ENCODE data around the gene SMC5.

GRCh38 chr9:70374962-70375618 lies 116.3 kb downstream of the SMC5 start:
- TF ChIP-seq, protein P1, sequence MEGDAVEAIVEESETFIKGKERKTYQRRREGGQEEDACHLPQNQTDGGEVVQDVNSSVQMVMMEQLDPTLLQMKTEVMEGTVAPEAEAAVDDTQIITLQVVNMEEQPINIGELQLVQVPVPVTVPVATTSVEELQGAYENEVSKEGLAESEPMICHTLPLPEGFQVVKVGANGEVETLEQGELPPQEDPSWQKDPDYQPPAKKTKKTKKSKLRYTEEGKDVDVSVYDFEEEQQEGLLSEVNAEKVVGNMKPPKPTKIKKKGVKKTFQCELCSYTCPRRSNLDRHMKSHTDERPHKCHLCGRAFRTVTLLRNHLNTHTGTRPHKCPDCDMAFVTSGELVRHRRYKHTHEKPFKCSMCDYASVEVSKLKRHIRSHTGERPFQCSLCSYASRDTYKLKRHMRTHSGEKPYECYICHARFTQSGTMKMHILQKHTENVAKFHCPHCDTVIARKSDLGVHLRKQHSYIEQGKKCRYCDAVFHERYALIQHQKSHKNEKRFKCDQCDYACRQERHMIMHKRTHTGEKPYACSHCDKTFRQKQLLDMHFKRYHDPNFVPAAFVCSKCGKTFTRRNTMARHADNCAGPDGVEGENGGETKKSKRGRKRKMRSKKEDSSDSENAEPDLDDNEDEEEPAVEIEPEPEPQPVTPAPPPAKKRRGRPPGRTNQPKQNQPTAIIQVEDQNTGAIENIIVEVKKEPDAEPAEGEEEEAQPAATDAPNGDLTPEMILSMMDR (IDR thresholded peaks at IDR 0.05): no peak
- TF ChIP-seq EZH2 (IDR thresholded peaks at IDR 0.05; ENCODE audit: borderline replicate concordance, insufficient read depth, low read depth, low read length, poor library complexity, severe bottlenecking): no peak
